GM19397 (cell line): Measurements from ENCODE around the gene DNPEP.

Source experiments
- ATAC-seq: cut with Tn5 transposase; IDR thresholded peaks from one replicate; pipeline ENCODE4 v1.9.1; 2021; ENCODE audit warnings: mild to moderate bottlenecking, moderate library complexity; ENCODE audit not compliant: unreplicated experiment

Gene DNPEP

GRCh38 chr2:219387306-219388120, at the start of gene DNPEP:
TSS of gene DNPEP (minus strand) at chr2:219387912. CDS start at chr2:219387794, 118 bp downstream.
- peak; percentile 51 for ATAC-seq

GRCh38 chr2:219437141-219437540, 49.4 kb upstream of the DNPEP start:
- no peak for ATAC-seq

GRCh38 chr2:219436491-219436890, 48.8 kb upstream of the DNPEP start:
- ATAC-seq: no peak

- ATAC-seq: no peak
These were observed 48.0 kb upstream of the DNPEP start for GRCh38 chr2:219435701-219436100.

- ATAC-seq: no peak
These were observed 47.2 kb upstream of the DNPEP start, which contains the start of gene SPEG for GRCh38 chr2:219434718-219435525. TSS of gene SPEG (plus strand) at chr2:219434843. CDS start at chr2:219434978, 135 bp downstream.

GRCh38 chr2:219434468-219434717, 46.7 kb upstream of the DNPEP start:
- no peak for ATAC-seq

- ATAC-seq: no peak
These were observed 46.2 kb upstream of the DNPEP start for GRCh38 chr2:219433666-219434467.

- ATAC-seq: no peak
These were observed 43.2 kb upstream of the DNPEP start for GRCh38 chr2:219430633-219431615.

GRCh38 chr2:219429958-219430606, 42.4 kb upstream of the DNPEP start:
- no peak for ATAC-seq

GRCh38 chr2:219428469-219428868, 40.8 kb upstream of the DNPEP start:
- ATAC-seq: no peak

GRCh38 chr2:219426534-219427136, 38.9 kb upstream of the DNPEP start:
- no peak for ATAC-seq

- no peak for ATAC-seq
These were observed 38.3 kb upstream of the DNPEP start for GRCh38 chr2:219426068-219426443.

GRCh38 chr2:219425238-219426067, 37.7 kb upstream of the DNPEP start:
- no peak for ATAC-seq

GRCh38 chr2:219423652-219424377, 36.1 kb upstream of the DNPEP start:
- ATAC-seq: no peak

GRCh38 chr2:219422952-219423534, 35.3 kb upstream of the DNPEP start:
- ATAC-seq: no peak

- ATAC-seq: no peak
These were observed 33.6 kb upstream of the DNPEP start for GRCh38 chr2:219421323-219421722.

- no peak for ATAC-seq
These were observed 33.0 kb upstream of the DNPEP start for GRCh38 chr2:219420687-219421086.
